WTC11 (cell line): ENCODE measurements around the gene GAB2. TPM values are rescaled to one million over a fixed set of nuclear protein-coding genes. Genes with fewer than 3 reads are reported as not detected.

Experiments used
- ATAC-seq: fragments of 200-7000 bp; cut with Tn5 transposase; 2 replicates; pipeline ENCODE4 v1.10.0; 2021; ENCODE audit warnings: mild to moderate bottlenecking, moderate library complexity
- CTCF ChIA-PET: fragments of 300-600 bp; sonication (Branson Sonifier 250); formaldehyde crosslinking; loops from one replicate; lab custom pipeline; 2021; ENCODE audit warnings: antibody characterized with exemption; lab: Charles Lee
- POLR2A ChIA-PET: fragments of 350-600 bp; sonication (Branson Sonifier 250); formaldehyde crosslinking; loops from one replicate; lab custom pipeline; 2021; ENCODE audit warnings: antibody characterized with exemption; lab: Charles Lee
- DNase-seq: peaks from one replicate; pipeline ENCODE4 v3.0.0; 2021; ENCODE audit warnings: low spot score
- H3K27ac Mint-ChIP-seq: 2 replicates; pipeline ENCODE4 v1.8.0; 2021; ENCODE audit warnings: mixed read lengths
- H3K27me3 Mint-ChIP-seq: 2 replicates; pipeline ENCODE4 v1.8.0; 2021; ENCODE audit warnings: low read depth, mild to moderate bottlenecking, moderate library complexity, mixed read lengths
- H3K36me3 Mint-ChIP-seq: 2 replicates; pipeline ENCODE4 v1.8.0; 2021; ENCODE audit warnings: mixed read lengths
- H3K4me1 Mint-ChIP-seq: 2 replicates; pipeline ENCODE4 v1.8.0; 2022; ENCODE audit warnings: mixed read lengths
- H3K4me3 Mint-ChIP-seq: 2 replicates; pipeline ENCODE4 v1.8.0; 2021; ENCODE audit warnings: mild to moderate bottlenecking, moderate library complexity, mixed read lengths
- H3K9me3 Mint-ChIP-seq: 2 replicates; pipeline ENCODE4 v1.8.0; 2021; ENCODE audit warnings: mixed read lengths
- ATF1 ChIP-seq: sonication (generic); formaldehyde crosslinking; IDR thresholded peaks from 2 replicates; pipeline ENCODE4 v1.8.1; 2023; ENCODE audit warnings: mild to moderate bottlenecking, moderate library complexity, missing genetic modification reagents
- ATF2 ChIP-seq: sonication (generic); formaldehyde crosslinking; IDR thresholded peaks from 2 replicates; pipeline ENCODE4 v1.8.1; 2022; ENCODE audit warnings: low read depth, missing genetic modification reagents, borderline replicate concordance
- CREB1 ChIP-seq: sonication (generic); formaldehyde crosslinking; IDR thresholded peaks from 2 replicates; pipeline ENCODE4 v1.8.0; 2023; ENCODE audit warnings: mild to moderate bottlenecking, missing genetic modification reagents
- CTCF ChIP-seq: fragments of 200-600 bp; IDR thresholded peaks from 2 replicates; pipeline ENCODE4 v1.8.0; 2022; ENCODE audit warnings: antibody characterized with exemption
- E2F1 ChIP-seq: sonication (generic); formaldehyde crosslinking; IDR thresholded peaks from 2 replicates; pipeline ENCODE4 v1.8.0; 2022; ENCODE audit warnings: mild to moderate bottlenecking, missing genetic modification reagents
- ETV6 ChIP-seq: sonication (generic); formaldehyde crosslinking; IDR thresholded peaks from 2 replicates; pipeline ENCODE4 v1.8.1; 2022; ENCODE audit warnings: mild to moderate bottlenecking, missing genetic modification reagents
- MLX ChIP-seq: sonication (generic); formaldehyde crosslinking; IDR thresholded peaks from 2 replicates; pipeline ENCODE4 v1.8.1; 2023; ENCODE audit warnings: mild to moderate bottlenecking, missing genetic modification reagents, moderate library complexity
- NR2C2 ChIP-seq: sonication (generic); formaldehyde crosslinking; IDR thresholded peaks from 2 replicates; pipeline ENCODE4 v1.8.0; 2022; ENCODE audit warnings: mild to moderate bottlenecking, missing genetic modification reagents
- PREB ChIP-seq: sonication (generic); formaldehyde crosslinking; IDR thresholded peaks from 2 replicates; pipeline ENCODE4 v1.8.1; 2022; ENCODE audit warnings: mild to moderate bottlenecking, missing genetic modification reagents, moderate library complexity, borderline replicate concordance
- TEAD1 ChIP-seq: sonication (generic); formaldehyde crosslinking; IDR thresholded peaks from 2 replicates; pipeline ENCODE4 v1.8.0; 2022; ENCODE audit warnings: mild to moderate bottlenecking, missing genetic modification reagents
- TEAD4 ChIP-seq: sonication (generic); formaldehyde crosslinking; IDR thresholded peaks from 2 replicates; pipeline ENCODE4 v1.8.0; 2022; ENCODE audit warnings: mild to moderate bottlenecking, missing genetic modification reagents
- TP53 ChIP-seq: sonication (generic); formaldehyde crosslinking; IDR thresholded peaks from 2 replicates; pipeline ENCODE4 v1.8.1; 2023; ENCODE audit warnings: mild to moderate bottlenecking, missing genetic modification reagents
- USF1 ChIP-seq: sonication (generic); formaldehyde crosslinking; IDR thresholded peaks from 2 replicates; pipeline ENCODE4 v1.8.0; 2022; ENCODE audit warnings: mild to moderate bottlenecking, missing genetic modification reagents
- ZBTB43 ChIP-seq: sonication (generic); formaldehyde crosslinking; IDR thresholded peaks from 2 replicates; pipeline ENCODE4 v1.8.1; 2023; ENCODE audit warnings: mild to moderate bottlenecking, missing genetic modification reagents
- ZNF121 ChIP-seq: sonication (generic); formaldehyde crosslinking; IDR thresholded peaks from 2 replicates; pipeline ENCODE4 v1.8.0; 2023; ENCODE audit warnings: missing genetic modification reagents
- ZNF396 ChIP-seq: fragments of 250-450 bp; sonication (Bioruptor Pico); IDR thresholded peaks from 2 replicates; pipeline ENCODE4 v1.8.0; 2021; ENCODE audit warnings: mild to moderate bottlenecking, moderate library complexity, borderline replicate concordance
- ZNF532 ChIP-seq: fragments of 250-450 bp; sonication (Bioruptor Pico); IDR thresholded peaks from 2 replicates; pipeline ENCODE4 v1.9.0; 2021; ENCODE audit warnings: mild to moderate bottlenecking, borderline replicate concordance
- ZSCAN18 ChIP-seq: fragments of 250-450 bp; sonication (Bioruptor Pico); IDR thresholded peaks from 2 replicates; pipeline ENCODE4 v2.1.2; 2022; ENCODE audit warnings: mild to moderate bottlenecking, moderate library complexity
- total RNA-seq: library from RNA; stranded (reverse); gene quantifications from 3 replicates; pipeline ENCODE4 v1.2.3, GENCODE V29; 2021

GAB2 gene
- total RNA-seq, 1 experiment from 2014 or later: 10.6 TPM

GRCh38 chr11:78343303-78343702 is 74.3 kb downstream of the GAB2 start:
- ATAC-seq (no peak), DNase-seq (no peak)
- no peak overlapping the region for H3K4me3 Mint-ChIP-seq
- no peaks in the 10 kb centered on the region for H3K27me3 Mint-ChIP-seq
- H3K27ac Mint-ChIP-seq: no peak overlapping the region
- ChIA-PET CTCF (no interaction called here), POLR2A (no interaction called here)
- TF ChIP-seq ATF2 (CRISPR knock-in tag): no peak
- TF ChIP-seq MLX (CRISPR knock-in tag): no peak
- TF ChIP-seq ZNF532 (CRISPR knock-in tag): no peak
- no peak for TF ChIP-seq USF1
- TF ChIP-seq TP53 (CRISPR knock-in tag): no peak
- no peak for TF ChIP-seq CTCF
- no peak for TF ChIP-seq TEAD4 (CRISPR knock-in tag)
- no peak for TF ChIP-seq NR2C2 (CRISPR knock-in tag)
- TF ChIP-seq E2F1 (CRISPR knock-in tag): no peak
- no peak for TF ChIP-seq ETV6 (CRISPR knock-in tag)
- TF ChIP-seq CREB1 (CRISPR knock-in tag): no peak
- no peaks in the 10 kb centered on the region for H3K9me3 Mint-ChIP-seq
- no peaks in the 10 kb centered on the region; the same call in 1 of the 2 replicates for H3K4me1 Mint-ChIP-seq
- no peaks in the 10 kb centered on the region for H3K36me3 Mint-ChIP-seq

- H3K27ac Mint-ChIP-seq: no peak overlapping the region
Observed at GRCh38 chr11:78341841-78342240, 75.8 kb downstream of the GAB2 start.

More at GRCh38 chr11:78341841-78342240, 75.8 kb downstream of the GAB2 start:
- ChIA-PET CTCF (no interaction called here), POLR2A (no interaction called here)
- Mint-ChIP-seq H3K27me3 (no peaks in the 10 kb centered on the region), H3K9me3 (no peaks in the 10 kb centered on the region), H3K4me3 (no peak overlapping the region), H3K4me1 (no peaks in the 10 kb centered on the region; the same call in 1 of the 2 replicates), H3K36me3 (no peaks in the 10 kb centered on the region)
- no peak for TF ChIP-seq ETV6 (CRISPR knock-in tag)
- no peak for TF ChIP-seq ZNF396 (CRISPR knock-in tag)
- TF ChIP-seq CTCF: no peak
- no peak for TF ChIP-seq ZBTB43 (CRISPR knock-in tag)
- no peak for TF ChIP-seq TEAD1
- TF ChIP-seq PREB (CRISPR knock-in tag): no peak
- no peak for TF ChIP-seq ZSCAN18 (CRISPR knock-in tag)
- TF ChIP-seq ATF1 (CRISPR knock-in tag): no peak
- TF ChIP-seq ZNF121 (CRISPR knock-in tag): no peak
- DNase-seq: no peak
- no peak for ATAC-seq
